SK-N-MC (cell line): ENCODE results near the gene SEPTIN3.

Experiments used
- EZH2 ChIP-seq: fragments of 200-600 bp; sonication (generic); IDR thresholded peaks from one replicate; pipeline ENCODE4 v1.6.1; 2017; ENCODE audit warnings: antibody characterized with exemption
- POLR2AphosphoS5 ChIP-seq: IDR thresholded peaks from 2 replicates; pipeline ENCODE4 v1.6.1; 2012; ENCODE audit warnings: mild to moderate bottlenecking, low read depth, low read length, borderline replicate concordance

DNA sequence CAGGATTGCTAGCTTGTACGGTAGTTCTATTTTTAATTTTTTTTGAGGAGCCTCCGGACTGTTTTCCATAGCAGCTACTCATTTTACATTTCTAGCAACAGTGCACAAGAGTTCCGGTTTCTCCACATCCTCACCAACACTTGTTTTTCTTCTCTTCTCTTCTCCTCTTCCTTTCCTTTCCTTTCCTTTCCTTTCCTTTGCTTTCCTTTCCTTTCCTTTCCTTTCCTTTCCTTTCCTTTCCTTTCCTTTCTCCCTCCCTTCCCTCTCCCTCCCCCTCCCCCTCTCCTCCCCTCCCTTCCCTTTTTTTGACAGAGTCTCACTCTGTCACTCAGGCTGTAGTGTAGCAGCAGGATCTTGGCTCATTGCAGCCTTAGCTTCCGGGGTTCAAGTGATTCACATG lies 38.7 kb downstream of the SEPTIN3 start:
- TF ChIP-seq POLR2AphosphoS5 = no peak
- no peak for TF ChIP-seq EZH2
